ENCODE results near the gene THSD7A. TPM values are rescaled to one million over a fixed set of nuclear protein-coding genes. Genes with fewer than 3 reads are reported as not detected.
A peak's percentile ranks its signal among the peaks of the same experiment; 100 is the strongest.

THSD7A gene
- total RNA-seq, 1 experiment from 2014 or later, result 0.68 TPM

DNA sequence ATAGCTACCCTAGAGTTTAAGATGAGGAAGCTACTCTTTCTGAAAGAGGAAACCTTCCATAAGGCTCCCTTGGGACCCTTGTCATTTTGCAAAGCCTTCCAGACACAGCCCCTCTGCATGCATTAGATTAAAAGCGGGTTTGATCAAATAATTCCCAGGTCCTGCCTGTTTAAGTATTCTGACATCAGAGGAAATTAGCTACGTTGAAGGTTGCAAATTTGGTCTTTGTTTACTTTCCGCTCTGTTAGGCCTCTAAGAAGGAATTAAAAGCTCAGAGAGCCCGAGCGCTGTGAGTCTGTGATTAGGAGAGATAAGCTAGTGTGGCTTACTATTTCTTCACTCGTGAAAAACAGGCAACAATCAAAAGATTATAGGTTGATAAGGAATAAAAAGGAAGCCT is 1.4 kb upstream of the THSD7A start (continued):
- TF ChIP-seq HMGA2 (CRISPR knock-in tag; IDR thresholded peaks at IDR 0.05) (no peak), ELF4 (CRISPR knock-in tag; IDR thresholded peaks at IDR 0.05; ENCODE audit: low read depth) (no peak)

- DNase-seq (ENCODE audit: low spot score) (no peak), ATAC-seq (peak; percentile 5; the same call in 1 of the 2 replicates)
- no peak overlapping the region for H3K27ac Mint-ChIP-seq
- H3K9me3 Mint-ChIP-seq, result peaks cover 2% of the 10 kb centered on the region; the same call in 1 of the 2 replicates
- no peaks in the 10 kb centered on the region for H3K36me3 Mint-ChIP-seq
- H3K4me1 Mint-ChIP-seq, result peaks cover 26% of the 10 kb centered on the region
- H3K27me3 Mint-ChIP-seq (ENCODE audit: low read depth), result peaks cover 23% of the 10 kb centered on the region
- no peak for TF ChIP-seq NFE2L1 (CRISPR knock-in tag; IDR thresholded peaks at IDR 0.05)
- no peak for TF ChIP-seq ZNF416 (CRISPR knock-in tag; IDR thresholded peaks at IDR 0.05)
- TF ChIP-seq NFYB (CRISPR knock-in tag; conservative IDR thresholded peaks at IDR 0.05; ENCODE audit: low read depth), result no peak
- TF ChIP-seq NR3C1 (CRISPR knock-in tag; conservative IDR thresholded peaks at IDR 0.05; ENCODE audit: low read depth), result no peak
- TF ChIP-seq E2F4 (CRISPR knock-in tag; IDR thresholded peaks at IDR 0.05; ENCODE audit: borderline replicate concordance, low read depth), result no peak
- TF ChIP-seq SOX15 (CRISPR knock-in tag; IDR thresholded peaks at IDR 0.05), result no peak
- TF ChIP-seq JUN (CRISPR knock-in tag; IDR thresholded peaks at IDR 0.05), result no peak
- TF ChIP-seq, protein P1, sequence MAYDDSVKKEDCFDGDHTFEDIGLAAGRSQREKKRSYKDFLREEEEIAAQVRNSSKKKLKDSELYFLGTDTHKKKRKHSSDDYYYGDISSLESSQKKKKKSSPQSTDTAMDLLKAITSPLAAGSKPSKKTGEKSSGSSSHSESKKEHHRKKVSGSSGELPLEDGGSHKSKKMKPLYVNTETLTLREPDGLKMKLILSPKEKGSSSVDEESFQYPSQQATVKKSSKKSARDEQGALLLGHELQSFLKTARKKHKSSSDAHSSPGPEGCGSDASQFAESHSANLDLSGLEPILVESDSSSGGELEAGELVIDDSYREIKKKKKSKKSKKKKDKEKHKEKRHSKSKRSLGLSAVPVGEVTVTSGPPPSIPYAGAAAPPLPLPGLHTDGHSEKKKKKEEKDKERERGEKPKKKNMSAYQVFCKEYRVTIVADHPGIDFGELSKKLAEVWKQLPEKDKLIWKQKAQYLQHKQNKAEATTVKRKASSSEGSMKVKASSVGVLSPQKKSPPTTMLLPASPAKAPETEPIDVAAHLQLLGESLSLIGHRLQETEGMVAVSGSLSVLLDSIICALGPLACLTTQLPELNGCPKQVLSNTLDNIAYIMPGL (CRISPR knock-in tag; IDR thresholded peaks at IDR 0.05), result no peak
- no peak for TF ChIP-seq CREM (CRISPR knock-in tag; IDR thresholded peaks at IDR 0.05)
- TF ChIP-seq TP53 (CRISPR knock-in tag; IDR thresholded peaks at IDR 0.05), result no peak
- no peak for TF ChIP-seq PREB (CRISPR knock-in tag; IDR thresholded peaks at IDR 0.05; ENCODE audit: borderline replicate concordance)
- no peak for TF ChIP-seq ATF1 (CRISPR knock-in tag; IDR thresholded peaks at IDR 0.05)
- TF ChIP-seq ZNF317 (CRISPR knock-in tag; IDR thresholded peaks at IDR 0.05; ENCODE audit: borderline replicate concordance, low read depth), result no peak
- TF ChIP-seq, protein P2, sequence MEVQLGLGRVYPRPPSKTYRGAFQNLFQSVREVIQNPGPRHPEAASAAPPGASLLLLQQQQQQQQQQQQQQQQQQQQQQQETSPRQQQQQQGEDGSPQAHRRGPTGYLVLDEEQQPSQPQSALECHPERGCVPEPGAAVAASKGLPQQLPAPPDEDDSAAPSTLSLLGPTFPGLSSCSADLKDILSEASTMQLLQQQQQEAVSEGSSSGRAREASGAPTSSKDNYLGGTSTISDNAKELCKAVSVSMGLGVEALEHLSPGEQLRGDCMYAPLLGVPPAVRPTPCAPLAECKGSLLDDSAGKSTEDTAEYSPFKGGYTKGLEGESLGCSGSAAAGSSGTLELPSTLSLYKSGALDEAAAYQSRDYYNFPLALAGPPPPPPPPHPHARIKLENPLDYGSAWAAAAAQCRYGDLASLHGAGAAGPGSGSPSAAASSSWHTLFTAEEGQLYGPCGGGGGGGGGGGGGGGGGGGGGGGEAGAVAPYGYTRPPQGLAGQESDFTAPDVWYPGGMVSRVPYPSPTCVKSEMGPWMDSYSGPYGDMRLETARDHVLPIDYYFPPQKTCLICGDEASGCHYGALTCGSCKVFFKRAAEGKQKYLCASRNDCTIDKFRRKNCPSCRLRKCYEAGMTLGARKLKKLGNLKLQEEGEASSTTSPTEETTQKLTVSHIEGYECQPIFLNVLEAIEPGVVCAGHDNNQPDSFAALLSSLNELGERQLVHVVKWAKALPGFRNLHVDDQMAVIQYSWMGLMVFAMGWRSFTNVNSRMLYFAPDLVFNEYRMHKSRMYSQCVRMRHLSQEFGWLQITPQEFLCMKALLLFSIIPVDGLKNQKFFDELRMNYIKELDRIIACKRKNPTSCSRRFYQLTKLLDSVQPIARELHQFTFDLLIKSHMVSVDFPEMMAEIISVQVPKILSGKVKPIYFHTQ (CRISPR knock-in tag; IDR thresholded peaks at IDR 0.05), result no peak
- TF ChIP-seq TEAD4 (CRISPR knock-in tag; IDR thresholded peaks at IDR 0.05), result no peak
- TF ChIP-seq PRRX2 (CRISPR knock-in tag; IDR thresholded peaks at IDR 0.05), result no peak
- ChIA-PET CTCF (interaction anchor here (0.7 to 1.4 kb wide), 11 partner anchors 12 to 663 kb away, joined by 3 to 6 read pairs (median 3); no protein-coding TSS in a partner anchor), POLR2A (interaction anchor here (1.1 kb wide), 1 partner anchor 281 kb away, joined by 3 read pairs; no protein-coding TSS in a partner anchor)
- peak overlapping the region; percentile 83 for H3K4me3 Mint-ChIP-seq
Measured at GRCh38 chr7:11831156-11831735, 752 bp downstream of the THSD7A start.
